IPS-18c (cell line): ENCODE results near the gene RNF34.

Experiments
- H3K4me3 ChIP-seq: 2 replicates; pipeline ENCODE4 v1.7.0; 2013; ENCODE audit warnings: low read depth, mild to moderate bottlenecking, low read length, moderate library complexity; ENCODE audit not compliant: insufficient read depth
- H3K9me3 ChIP-seq: one replicate; pipeline ENCODE4 v1.6.1; 2013; ENCODE audit warnings: mild to moderate bottlenecking, low read length, moderate library complexity; ENCODE audit not compliant: control insufficient read depth, insufficient read depth

RNF34 gene

DNA sequence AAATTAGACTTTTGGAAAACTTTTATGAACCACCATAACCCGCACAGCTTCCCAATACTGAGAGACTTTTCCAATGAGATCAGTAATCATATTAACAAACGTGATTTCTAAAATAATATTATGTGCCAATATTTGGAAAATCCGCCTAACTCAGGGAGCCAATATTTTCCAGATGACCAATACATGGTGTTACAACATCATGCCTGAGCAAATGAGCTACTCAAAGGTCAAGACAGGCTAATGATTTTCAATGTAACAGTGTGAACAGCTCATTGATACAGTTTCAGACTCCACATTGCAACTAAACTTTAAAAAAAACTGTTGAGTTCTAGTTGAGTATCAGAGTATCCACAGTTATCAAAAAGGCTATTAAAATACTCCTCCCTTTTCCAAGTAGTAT lies 46.8 kb downstream of the RNF34 start:
- Histone ChIP-seq H3K9me3 (no peaks in the 10 kb centered on the region), H3K4me3 (no peak overlapping the region)

DNA sequence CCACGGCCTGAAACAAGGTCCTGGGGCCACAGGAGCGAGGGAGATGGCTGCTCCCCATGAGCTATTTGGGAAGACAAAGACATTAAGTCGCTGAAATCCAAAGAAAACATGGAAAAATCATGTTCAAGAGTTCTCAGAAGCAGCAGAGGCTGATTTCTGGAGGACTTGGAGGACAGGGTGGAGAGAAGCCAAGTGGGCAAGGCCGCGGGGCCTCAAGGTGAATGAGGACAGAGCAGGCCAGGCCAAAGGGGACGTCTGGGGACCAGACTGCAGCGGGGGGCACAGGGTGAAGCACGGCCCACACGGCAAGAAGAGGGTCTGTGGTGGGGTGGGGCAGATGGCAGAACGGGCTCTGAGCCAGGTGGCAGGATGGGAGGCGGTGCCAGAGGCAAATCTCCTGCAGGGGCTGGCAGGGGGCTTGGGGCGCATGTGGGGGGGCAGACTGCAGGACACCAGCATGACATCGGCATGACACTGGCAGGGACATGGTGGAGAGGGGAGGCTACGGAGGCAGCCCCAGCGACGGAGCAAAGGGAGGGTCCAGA lies 48.9 kb downstream of the RNF34 start:
- Histone ChIP-seq H3K9me3 (no peaks in the 10 kb centered on the region), H3K4me3 (no peak overlapping the region)

DNA sequence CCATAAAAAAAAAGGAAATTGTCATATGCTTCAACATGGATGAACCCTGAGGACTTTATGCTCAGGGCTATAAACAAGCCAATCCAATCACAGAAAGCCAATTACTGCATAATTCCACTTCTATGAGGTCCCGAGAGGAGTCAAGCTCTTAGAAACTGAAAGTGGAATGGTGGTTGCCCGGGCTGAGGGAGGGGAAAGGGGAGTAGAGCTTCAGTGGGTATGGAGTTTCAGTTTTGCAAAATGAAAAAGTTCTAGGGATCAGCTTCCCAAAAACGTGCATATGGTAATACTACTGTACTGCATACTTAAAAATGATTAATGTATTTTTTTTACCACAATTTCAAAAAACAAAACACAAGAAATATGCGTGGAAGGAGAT lies 52.0 kb downstream of the RNF34 start:
- no peaks in the 10 kb centered on the region for H3K9me3 ChIP-seq
- H3K4me3 ChIP-seq: no peak overlapping the region

DNA sequence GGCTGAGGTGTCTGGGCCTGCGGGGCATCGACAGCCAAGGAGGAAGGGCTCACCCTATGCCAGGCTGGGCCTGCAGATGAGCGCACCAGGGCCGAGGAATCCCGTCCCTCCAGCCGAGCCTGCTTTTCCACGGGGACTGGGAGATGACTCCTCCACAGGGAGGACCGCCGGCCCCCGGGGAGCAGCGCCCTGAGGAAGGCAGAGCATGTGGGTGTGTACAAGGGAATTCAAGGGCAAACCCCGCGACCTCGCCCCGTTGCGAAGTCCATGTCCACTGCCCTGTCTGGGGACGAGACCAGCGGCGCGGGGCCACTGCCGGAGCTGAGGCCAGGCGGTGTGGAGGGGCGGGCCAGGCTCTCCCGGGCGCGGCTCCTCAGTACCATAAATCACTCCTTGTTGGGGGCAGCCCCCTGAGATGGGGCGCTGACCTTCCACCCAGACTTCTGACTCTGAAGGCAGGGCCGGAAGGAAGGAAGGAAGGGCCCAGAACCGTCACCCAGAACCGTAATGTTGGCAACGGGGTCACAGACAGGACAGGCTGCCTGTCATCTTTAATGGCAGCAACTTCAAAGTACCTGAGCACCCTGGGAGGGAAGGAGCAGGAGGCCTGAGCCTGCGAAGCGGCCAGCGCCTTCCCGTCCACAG lies 52.5 kb downstream of the RNF34 start:
- H3K9me3 ChIP-seq: no peaks in the 10 kb centered on the region
- no peak overlapping the region for H3K4me3 ChIP-seq

DNA sequence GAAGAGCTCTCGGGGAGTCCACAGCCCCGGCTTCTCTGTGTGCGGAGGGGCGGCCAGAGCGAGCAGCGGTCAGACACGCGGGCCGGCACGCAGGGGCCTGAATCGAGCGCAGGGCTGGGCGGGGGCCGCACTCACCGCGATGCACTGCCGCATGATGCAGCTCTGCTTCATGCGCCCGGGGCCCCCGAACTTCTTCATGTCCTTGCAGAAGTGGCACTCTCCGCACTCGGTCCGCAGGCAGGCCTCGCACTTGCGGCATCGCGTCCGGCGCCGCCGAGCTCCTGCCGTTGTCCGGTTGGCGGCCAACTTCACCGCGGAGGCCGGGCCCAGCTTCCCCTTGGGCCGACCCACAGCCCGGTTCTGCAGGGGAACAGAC lies 53.1 kb downstream of the RNF34 start:
- no peaks in the 10 kb centered on the region for H3K9me3 ChIP-seq

DNA sequence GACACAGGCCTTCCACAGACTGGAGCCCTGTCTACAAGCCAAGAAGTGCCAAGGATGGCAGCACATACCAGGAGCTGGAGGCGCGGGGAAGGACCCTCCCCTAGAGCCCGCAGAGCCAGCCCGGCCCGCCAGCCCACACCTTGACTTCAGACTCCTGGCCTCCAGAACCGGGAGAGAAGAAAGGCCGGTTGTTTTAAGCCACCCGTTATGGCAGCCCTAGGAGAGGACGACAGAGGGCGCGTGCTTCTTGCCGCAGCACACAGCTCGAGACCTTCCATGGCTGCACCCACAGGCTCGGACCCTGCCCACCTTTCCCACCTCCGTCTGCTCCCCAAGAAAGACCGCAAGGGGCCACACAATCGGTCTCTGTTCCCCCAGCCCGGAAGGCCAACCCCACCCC lies 53.7 kb downstream of the RNF34 start:
- Histone ChIP-seq H3K9me3 (no peaks in the 10 kb centered on the region), H3K4me3 (no peak overlapping the region)

More for the DNA sequence above, 53.1 kb downstream of the RNF34 start:
- H3K4me3 ChIP-seq: no peak overlapping the region

DNA sequence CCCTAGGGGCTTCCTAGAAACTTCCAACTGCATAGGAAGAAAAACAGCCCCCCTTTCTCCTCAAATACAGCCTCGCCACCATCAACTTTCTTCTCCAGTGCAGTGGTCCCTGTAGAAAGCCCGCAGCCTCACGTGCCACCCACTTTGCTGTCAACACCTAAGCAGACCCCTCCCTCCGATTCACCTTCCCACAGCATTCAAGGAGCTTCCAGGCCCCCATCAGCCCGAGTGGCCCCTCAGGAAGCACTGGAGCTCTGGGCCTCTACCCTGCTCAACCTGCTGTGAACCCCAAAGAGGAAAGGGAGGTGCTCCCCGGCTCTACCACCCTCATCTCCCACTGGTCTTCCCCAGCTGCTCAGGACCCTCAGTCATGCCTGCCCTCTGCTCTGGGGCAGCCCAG lies 55.0 kb downstream of the RNF34 start:
- H3K4me3 ChIP-seq: no peak overlapping the region
- H3K9me3 ChIP-seq: no peaks in the 10 kb centered on the region

DNA sequence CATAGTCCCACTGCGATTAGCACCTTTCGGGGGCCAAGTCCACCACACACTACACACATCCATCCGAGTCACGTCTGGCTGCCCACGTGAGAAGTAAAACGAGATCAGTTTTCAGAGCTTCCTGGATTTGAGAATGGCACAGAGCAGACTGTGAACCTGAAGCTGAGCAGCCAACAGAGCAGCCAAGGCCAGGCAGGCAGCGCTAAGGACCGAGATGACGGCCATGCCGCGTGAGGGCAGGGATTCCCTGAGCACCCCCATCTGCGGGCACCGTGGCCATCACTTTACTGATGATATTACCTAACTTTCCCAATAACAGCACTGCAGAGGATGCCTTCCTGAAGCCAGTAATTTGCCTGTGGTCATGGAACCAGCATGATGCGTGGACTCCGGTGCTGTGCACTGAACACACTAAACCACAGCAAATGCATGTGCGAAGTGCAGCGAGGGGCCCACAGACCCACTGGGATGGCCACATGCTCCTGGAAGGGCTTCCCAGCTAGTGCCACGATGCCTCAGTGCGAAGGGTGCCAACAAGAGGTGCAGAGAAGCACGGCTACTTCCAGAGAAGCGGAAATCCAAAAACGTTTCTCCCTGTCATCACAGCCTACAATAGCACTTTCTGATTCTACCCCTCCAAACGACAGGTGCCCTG lies 56.0 kb downstream of the RNF34 start:
- H3K4me3 ChIP-seq: no peak overlapping the region
- no peaks in the 10 kb centered on the region for H3K9me3 ChIP-seq

DNA sequence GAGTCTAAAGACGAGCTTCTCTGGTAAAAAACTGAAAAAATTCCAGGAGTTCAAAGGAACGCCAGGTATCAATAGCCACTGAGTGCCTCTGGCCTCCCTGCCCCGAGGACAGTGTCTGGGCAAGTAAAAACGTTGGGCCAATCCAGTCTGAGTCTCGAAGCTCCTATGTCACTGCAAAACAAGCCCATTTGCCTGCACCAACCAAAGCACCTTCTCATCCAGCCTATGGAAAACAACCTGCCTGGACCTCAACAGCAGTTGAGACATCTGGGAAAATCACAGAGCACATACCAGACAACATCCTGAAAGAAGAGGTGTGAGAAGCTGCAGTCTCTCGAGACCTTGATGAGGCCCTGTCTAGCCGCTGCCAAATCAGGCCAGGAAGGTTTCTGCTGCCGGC lies 56.6 kb downstream of the RNF34 start:
- H3K9me3 ChIP-seq: no peaks in the 10 kb centered on the region
- no peak overlapping the region for H3K4me3 ChIP-seq

DNA sequence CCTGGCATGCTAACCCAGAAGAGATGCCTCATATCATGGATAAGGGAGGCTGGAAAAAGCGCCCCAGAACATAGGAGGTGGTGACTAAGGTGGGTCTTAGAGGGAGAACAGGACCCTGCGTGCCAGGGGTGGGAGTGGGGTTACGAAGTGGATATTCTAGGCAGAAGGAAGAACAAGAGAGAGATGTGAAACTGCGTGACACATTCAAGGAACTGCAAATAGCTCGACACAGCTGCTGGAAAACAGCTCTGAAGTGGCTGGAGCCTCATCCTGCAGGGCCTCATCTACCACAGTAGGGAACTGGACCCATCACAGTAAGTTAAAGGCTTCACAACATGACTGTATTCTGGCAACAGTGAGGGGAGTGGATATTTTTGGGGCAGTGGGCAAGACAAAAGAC lies 61.1 kb downstream of the RNF34 start:
- H3K9me3 ChIP-seq: no peaks in the 10 kb centered on the region

DNA sequence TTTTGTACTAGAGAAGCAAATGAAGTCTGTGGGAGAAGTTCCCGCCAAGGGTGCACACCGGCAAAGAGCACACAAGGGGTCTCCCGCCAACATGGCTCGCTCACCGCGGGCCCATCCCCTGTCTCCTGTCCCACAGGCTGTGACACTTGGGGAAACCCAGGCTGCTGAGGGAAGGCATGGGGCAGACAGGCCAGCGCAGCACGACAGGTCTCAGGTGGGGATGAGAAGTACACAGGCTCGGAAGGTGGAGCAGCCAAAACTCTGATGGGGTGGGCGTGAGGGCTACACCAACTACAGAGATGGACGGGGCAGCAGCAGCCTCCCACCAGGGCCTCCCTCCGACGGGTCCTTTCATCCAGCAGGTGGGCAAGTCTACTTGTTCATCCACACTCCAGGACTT lies 64.4 kb downstream of the RNF34 start:
- no peak overlapping the region for H3K4me3 ChIP-seq

More for the DNA sequence above, 61.1 kb downstream of the RNF34 start:
- H3K4me3 ChIP-seq: no peak overlapping the region

DNA sequence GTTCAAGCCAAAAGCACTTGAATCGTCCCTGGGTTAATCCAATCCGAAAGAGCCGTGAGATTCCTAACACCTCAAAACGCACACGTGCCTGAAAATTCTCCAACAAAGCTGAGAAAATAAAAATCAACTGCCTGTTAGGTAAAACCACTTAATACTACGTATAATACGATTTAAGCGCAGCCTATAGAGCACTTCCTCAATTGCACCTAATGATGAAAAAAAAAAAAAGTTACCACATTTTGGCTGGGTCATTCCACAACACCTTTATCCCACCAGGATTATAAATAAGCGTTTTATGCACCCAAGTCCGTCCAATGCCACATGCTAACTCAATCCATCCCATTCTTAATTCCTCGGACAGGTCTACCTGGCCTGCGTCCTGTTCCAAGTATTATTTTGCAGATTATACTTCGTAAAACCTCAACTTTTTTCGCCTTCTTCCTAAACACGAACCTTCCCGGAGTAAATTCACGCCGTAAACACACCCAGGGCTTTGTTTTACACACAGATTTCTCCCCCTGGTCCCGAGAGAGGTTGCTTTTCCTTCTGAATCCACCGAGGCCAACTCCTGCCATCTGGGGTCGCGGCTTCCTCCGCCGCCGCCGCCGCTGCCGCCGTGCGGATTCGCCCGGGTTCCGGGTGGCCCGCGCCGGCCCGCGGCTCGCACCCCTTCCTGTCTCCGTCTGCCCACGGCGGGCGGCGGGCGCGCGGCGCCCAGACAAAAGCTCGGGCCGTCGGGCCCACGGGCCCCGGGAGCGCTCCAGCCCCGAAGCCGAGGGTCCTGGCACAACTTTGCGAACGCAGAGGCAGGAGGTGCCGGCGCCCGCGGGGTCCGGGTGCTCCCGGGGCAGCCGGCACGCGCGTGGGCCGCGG lies 66.2 kb downstream of the RNF34 start:
- peak overlapping the region; percentile 49 for H3K4me3 ChIP-seq
- no peaks in the 10 kb centered on the region for H3K9me3 ChIP-seq

More for the DNA sequence above, 64.4 kb downstream of the RNF34 start:
- no peaks in the 10 kb centered on the region for H3K9me3 ChIP-seq

DNA sequence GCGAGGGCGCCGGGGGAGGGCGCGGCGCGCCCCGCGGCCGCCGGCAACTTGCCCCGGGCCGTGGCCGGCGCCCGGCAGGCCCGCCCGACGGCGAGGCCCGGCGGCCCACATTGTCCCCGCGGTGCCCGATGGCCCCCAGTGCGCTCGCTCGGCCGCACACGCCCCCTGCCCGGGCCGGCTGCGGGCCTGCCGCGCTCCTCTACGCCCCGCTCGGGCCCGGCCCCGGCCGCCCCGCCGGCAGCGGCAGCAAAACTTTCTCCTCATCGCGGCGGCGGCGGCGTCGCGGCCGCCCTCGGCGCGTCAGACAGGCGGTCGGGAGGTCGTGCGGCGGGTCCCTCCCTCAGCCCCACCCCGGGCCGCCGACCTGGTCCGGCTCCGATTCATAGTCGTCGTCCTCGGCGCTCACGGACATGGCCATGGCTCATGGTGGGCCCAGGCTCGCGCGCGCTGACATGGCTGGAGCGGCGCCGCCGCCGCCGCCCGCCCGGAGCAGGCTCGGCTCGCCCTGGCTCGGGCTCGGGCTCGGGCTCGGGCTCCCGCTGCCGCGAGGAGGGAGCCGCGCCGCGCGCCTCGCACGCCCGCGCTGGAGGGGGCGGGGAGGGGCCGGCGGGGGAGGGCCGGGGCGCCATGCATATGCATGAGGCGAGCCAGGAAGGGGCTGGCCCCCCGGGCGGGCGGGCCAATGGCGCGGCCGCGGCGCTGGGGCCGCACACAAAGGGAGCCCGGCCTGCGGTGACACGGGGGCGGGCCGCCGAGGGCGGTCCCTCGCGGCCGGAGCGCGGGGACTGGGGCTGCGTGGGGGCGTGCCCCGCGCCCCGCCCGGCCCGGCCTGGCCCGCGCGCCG lies 67.1 kb downstream of the RNF34 start:
- Histone ChIP-seq H3K4me3 (peak overlapping the region; percentile 68), H3K9me3 (no peaks in the 10 kb centered on the region)

DNA sequence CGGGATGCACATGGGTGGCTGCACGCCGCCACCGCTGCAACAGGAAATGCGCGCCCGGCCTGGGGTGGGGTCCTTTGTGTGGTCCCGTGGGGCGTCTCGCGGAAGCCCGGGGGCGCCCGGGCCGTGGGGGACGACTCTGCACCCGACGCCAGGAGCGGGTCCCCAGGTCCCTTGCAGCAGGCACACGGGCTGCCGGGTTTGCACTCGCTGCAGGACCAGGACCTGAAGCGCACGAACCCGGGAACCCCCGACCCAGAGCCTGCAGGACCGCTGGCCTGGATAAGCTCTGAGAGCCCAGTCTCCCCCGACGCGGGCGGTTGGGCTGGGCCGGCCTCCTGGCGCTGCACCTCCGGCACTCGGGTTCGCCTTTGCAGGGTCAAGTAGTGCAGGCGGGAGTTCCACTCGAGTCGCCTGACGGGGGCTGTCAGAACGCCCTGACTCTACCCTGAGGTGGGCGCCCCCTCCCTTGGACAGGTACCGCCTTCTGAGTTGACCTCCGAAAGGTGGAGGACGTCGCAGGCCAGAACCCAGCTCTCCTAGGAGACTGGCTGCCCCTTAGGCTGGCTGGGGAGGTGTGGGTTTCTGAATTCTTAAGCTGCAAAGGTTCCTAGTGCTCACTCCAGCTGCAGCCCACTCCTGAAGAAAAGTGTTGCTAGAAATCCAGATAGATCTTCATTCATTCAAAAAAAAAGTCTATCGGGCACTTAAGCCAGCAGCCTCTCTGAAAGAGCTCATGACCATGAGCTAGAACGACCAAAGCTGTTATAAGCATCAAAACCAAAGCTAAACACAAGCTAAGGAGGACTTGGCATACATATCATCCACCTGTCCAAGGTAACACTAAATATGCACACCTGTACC lies 68.0 kb downstream of the RNF34 start:
- Histone ChIP-seq H3K4me3 (peak overlapping the region; percentile 68), H3K9me3 (no peaks in the 10 kb centered on the region)

DNA sequence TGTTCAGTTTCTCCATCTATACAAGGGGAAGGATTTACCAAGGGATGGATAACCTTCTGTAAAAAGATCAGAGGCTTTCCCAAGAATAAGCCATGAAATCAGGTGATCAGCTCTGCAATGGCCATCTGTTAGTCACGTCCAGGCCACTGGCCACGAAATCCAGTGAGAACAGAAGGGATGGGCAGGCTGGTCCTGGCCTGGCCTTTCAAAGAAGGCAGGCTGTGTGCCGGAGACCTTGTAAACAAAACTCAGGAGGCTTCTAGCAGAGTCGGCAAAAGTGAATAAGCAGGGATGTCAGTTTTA lies 68.5 kb downstream of the RNF34 start:
- H3K9me3 ChIP-seq: no peaks in the 10 kb centered on the region
- no peak overlapping the region for H3K4me3 ChIP-seq

DNA sequence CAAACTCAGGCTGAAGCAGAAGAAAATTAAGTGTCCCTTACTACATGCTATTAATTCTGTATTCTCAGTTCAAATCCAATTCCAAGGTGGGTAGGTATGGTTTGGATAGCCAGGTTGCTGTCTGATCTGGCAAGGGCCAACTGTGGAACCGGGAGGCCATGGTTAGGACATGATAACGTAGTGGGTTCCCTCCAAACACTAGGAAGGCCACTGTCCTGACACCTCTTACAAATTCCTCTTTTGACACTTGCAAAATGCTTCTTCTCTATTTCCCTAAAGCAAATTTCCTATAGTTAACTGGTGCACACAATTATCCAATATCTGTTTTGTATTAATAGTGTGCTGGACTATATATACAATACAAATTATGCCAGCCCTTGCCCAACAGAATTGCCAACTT lies 70.8 kb downstream of the RNF34 start:
- no peaks in the 10 kb centered on the region for H3K9me3 ChIP-seq
- no peak overlapping the region for H3K4me3 ChIP-seq
